ENCODE data around the gene RPL10A. TPM values are rescaled to one million over a fixed set of nuclear protein-coding genes. Genes with fewer than 3 reads are reported as not detected.
A peak's percentile ranks its signal among the peaks of the same experiment; 100 is the strongest.

RPL10A gene
- total and polyA plus RNA-seq, 4 experiments from 2014 or later, result 844 to 2,070 (median 1,531) TPM

DNA sequence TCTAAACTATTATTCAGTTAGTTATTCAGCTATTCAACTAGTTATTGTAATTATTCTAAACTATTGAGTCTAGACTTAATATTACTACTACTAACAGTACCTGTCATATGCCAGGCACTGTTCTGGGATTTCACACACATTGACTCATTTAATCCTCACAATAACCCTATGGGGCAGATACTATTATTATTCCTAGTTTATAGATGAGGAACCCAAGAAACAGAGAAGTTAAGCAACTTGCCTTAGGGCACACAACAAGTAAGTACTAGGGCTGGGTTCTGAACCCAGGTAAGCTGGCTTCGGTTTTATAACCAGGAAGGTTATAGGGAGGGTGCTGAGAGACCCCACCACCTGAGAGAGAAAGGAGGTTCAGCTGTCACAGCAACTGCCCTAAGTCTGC, 20.9 kb downstream of the RPL10A start:
- no peak overlapping the region for H3K27ac ChIP-seq (ENCODE audit: low read depth, low read length)
- no peaks in the 10 kb centered on the region for H3K27me3 ChIP-seq (ENCODE audit: insufficient read depth, low read length)
- H3K4me1 ChIP-seq (ENCODE audit: insufficient read depth, low read length), result no peaks in the 10 kb centered on the region
- no peaks in the 10 kb centered on the region for H3K36me3 ChIP-seq (ENCODE audit: insufficient read depth, low read length)
- Mint-ChIP-seq H3K4me3 (no peak overlapping the region), H3K4me1 (peaks cover 7 to 12% (median 10%) of the 10 kb centered on the region in 4 donors), H3K9me3 (no peaks in the 10 kb centered on the region), H3K27ac (no peak overlapping the region), H3K27me3 (no peaks in the 10 kb centered on the region), H3K36me3 (no peaks in the 10 kb centered on the region)
- no peak overlapping the region for H3K4me3 ChIP-seq (ENCODE audit: low read length in 2 of 2)
- CTCF ChIA-PET (ENCODE audit: partially characterized antibody), result no interaction called here
- intact Hi-C loops (cut with micrococcal nuclease), result no loop called here
- H3K9me3 ChIP-seq (ENCODE audit: control insufficient read depth in 1 of 2, low read length in 2 of 2), result no peaks in the 10 kb centered on the region
- no peak for DNase-seq
- POLR2A ChIA-PET (ENCODE audit: partially characterized antibody), result no interaction called here

DNA sequence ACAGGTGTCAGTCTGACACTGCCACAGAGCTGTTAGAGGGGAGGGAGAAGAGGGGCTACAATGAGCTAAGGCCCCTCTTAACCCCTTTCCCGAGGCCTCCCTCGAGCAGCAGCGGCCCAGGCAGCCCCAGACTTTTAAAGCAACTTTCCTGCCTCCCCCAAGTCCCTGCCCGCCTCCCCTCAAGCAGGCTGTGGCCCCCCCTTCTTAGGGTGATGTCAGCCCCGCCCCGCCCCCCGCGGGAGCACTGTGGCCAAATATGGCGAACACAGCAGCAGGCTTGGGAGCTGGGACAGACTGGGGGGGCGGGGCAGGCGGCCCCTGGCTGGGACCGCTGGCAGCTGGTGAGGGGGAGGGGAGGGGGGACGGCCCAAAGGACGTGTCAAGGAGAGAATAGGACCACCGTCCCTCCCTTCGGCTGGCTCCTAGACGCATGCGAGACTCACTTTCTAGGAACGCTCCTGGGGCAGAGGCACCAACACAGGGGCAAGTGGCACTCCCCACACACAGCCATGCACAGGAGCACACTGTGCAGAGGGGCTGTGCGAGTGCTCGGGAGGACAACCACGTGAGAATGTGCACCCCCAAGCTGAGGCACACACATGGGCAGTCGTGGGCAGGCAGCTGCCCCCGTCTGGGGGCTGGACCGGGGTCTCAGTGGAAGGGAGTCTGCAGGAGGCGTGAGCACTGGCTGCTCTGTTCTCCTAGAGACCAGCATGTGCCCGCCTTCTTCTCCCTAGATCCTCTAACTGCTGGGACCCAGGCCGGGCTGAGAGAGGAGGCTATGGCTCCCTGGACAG, 22.0 kb downstream of the RPL10A start:
- Histone ChIP-seq H3K27me3 (ENCODE audit: insufficient read depth, low read length) (no peaks in the 10 kb centered on the region), H3K36me3 (ENCODE audit: insufficient read depth, low read length) (no peaks in the 10 kb centered on the region), H3K27ac (ENCODE audit: low read depth, low read length) (no peak overlapping the region), H3K9me3 (ENCODE audit: control insufficient read depth in 1 of 2, low read length in 2 of 2) (no peaks in the 10 kb centered on the region), H3K4me1 (ENCODE audit: insufficient read depth, low read length) (no peaks in the 10 kb centered on the region), H3K4me3 (ENCODE audit: low read length in 2 of 2) (no peak overlapping the region)
- Mint-ChIP-seq H3K36me3 (no peaks in the 10 kb centered on the region), H3K9me3 (no peaks in the 10 kb centered on the region), H3K4me1 (peaks cover 10 to 18% (median 14%) of the 10 kb centered on the region in 4 donors), H3K27me3 (no peaks in the 10 kb centered on the region), H3K27ac (no peak overlapping the region), H3K4me3 (no peak overlapping the region)
- ChIA-PET POLR2A (ENCODE audit: partially characterized antibody) (no interaction called here), CTCF (ENCODE audit: partially characterized antibody) (no interaction called here)
- intact Hi-C loops (cut with micrococcal nuclease), result no loop called here
- DNase-seq, result no peak

DNA sequence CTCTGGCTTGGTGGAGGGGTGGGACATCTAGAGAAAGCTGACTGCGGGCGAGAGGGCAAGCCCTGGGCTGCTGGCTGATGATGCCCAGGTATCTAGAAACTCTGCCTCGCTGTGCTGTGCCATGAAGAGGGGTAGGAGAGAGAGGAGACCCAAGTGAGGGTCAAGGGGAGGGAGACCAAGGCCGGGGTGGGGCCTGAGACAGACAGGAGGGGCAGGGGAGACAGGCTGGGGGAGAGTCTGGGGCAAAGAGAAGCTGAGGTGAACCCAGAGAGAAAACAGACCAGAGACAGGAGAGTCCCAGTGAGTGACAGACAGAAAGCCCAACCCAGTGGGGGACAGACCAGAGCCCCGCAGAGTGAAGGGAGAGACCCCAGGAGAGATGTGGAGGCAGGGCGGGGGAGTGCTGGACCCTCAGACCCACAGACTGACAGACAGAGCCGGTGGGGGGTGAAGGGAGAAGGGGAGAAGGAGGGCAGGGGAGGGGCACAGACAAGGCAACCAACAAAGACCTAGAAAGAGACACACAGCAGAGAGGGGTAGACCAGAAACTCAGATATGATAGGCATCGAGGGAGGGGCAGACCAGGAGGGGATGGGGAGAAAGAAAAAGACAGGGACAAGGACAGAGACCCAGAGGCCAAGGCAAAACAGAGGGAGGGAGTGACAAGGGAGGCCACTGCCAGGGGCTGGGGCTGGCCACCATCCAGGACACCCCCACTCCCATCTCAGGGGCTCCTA, 22.8 kb downstream of the RPL10A start:
- ChIA-PET CTCF (ENCODE audit: partially characterized antibody) (no interaction called here), POLR2A (ENCODE audit: partially characterized antibody) (interaction anchor here (0.6 to 1.1 kb wide), 2 partner anchors 18 to 22 kb away, joined by 3 read pairs; no protein-coding TSS in a partner anchor)
- no peak overlapping the region for H3K4me3 ChIP-seq (ENCODE audit: low read length in 2 of 2)
- peaks cover 10 to 25% (median 14%) of the 10 kb centered on the region in 4 donors for H3K4me1 Mint-ChIP-seq
- no peaks in the 10 kb centered on the region for H3K4me1 ChIP-seq (ENCODE audit: insufficient read depth, low read length)
- H3K36me3 ChIP-seq (ENCODE audit: insufficient read depth, low read length), result no peaks in the 10 kb centered on the region
- no peaks in the 10 kb centered on the region for H3K27me3 Mint-ChIP-seq
- no peak overlapping the region for H3K27ac ChIP-seq (ENCODE audit: low read depth, low read length)
- H3K4me3 Mint-ChIP-seq, result no peak overlapping the region
- intact Hi-C loops (cut with micrococcal nuclease), result no loop called here
- peak overlapping the region in 2 of 7 donors; percentile 13 to 53 for H3K27ac Mint-ChIP-seq
- H3K9me3 ChIP-seq (ENCODE audit: control insufficient read depth in 1 of 2, low read length in 2 of 2), result no peaks in the 10 kb centered on the region
- H3K27me3 ChIP-seq (ENCODE audit: insufficient read depth, low read length), result no peaks in the 10 kb centered on the region
- no peak for DNase-seq
- no peaks in the 10 kb centered on the region for H3K36me3 Mint-ChIP-seq
- H3K9me3 Mint-ChIP-seq, result no peaks in the 10 kb centered on the region

DNA sequence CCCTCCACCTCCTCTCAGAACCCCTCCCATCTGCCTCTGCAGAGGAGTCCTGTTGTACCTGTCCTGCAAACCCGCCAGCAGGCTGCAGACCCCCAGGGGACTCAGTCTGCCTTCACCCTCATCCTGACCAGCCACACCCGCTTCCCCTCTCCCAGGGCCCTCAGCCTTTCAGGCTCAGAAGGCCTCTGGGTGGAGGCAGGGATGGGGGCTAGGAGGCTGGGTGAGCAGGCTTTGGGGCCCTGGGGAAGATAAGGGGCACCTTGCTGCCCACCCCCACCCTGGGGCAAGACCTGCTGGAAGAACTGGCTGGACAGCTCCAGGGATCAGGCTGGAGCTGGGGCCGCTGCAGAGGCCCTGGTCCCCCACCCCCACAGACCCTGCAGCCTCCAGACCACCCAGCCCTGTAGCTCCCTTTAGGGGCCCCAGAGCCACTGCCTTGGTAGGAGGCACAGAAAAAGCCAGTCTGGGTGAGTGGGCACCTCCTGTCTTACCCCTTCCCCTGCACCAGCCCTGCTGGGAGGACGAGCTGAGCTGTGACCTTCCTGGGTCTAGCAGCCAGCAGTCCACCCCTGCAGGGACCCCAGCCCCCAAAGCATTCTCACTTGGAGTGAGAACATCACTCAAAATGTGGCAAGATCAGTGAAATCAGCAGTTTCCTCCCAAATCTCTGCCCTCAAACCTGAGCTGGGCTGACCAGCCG, 23.5 kb downstream of the RPL10A start:
- H3K9me3 ChIP-seq (ENCODE audit: control insufficient read depth in 1 of 2, low read length in 2 of 2), result no peaks in the 10 kb centered on the region
- H3K36me3 ChIP-seq (ENCODE audit: insufficient read depth, low read length), result no peaks in the 10 kb centered on the region
- CTCF ChIA-PET (ENCODE audit: partially characterized antibody), result no interaction called here
- H3K27me3 Mint-ChIP-seq, result no peaks in the 10 kb centered on the region
- H3K27me3 ChIP-seq (ENCODE audit: insufficient read depth, low read length), result no peaks in the 10 kb centered on the region
- intact Hi-C loops (cut with micrococcal nuclease), result no loop called here
- DNase-seq, result no peak
- H3K4me3 Mint-ChIP-seq, result no peak overlapping the region
- H3K4me3 ChIP-seq (ENCODE audit: low read length in 2 of 2), result no peak overlapping the region
- POLR2A ChIA-PET (ENCODE audit: partially characterized antibody), result interaction anchor here (0.6 to 1.1 kb wide), 2 partner anchors 18 to 22 kb away, joined by 3 read pairs; no protein-coding TSS in a partner anchor
- H3K27ac ChIP-seq (ENCODE audit: low read depth, low read length), result no peak overlapping the region
- H3K27ac Mint-ChIP-seq, result no peak overlapping the region
- H3K4me1 ChIP-seq (ENCODE audit: insufficient read depth, low read length), result no peaks in the 10 kb centered on the region
- no peaks in the 10 kb centered on the region for H3K9me3 Mint-ChIP-seq
- peaks cover 10 to 25% (median 14%) of the 10 kb centered on the region in 4 donors for H3K4me1 Mint-ChIP-seq
- no peaks in the 10 kb centered on the region for H3K36me3 Mint-ChIP-seq

DNA sequence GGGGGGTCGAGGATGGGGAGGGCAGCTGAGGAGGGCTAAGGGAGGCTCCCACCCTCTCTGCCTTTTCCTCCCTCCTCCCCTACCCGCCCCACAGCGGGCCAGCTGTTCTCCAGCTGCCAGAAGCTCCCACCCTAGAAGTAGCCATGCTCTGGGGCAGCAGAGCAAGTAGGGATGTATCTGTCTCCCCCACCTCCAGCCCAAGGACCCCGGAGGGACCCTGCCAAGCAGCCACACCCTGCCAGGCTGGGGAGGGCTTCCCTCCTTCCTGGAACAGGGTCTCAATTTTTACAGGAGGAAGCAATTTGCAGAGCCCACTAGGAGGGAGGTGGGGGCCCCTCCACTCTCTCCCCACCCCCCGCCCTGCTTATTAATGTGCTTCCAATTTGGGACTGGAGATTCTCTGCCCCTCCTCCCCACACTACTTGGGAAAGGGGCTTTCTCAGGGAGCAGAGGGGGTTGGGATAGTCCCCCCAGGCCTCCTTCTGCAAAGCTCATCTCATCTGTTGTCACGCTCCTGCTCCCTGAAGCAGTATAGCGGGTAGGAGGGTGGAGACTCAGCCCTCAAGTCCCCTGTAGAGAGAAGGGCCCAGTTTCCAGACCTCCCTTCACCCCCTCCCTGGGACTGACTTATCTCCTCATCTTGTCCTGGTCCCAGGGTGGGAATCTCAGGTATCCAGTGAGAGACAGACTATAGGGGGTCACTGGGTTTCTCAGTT, 24.2 kb downstream of the RPL10A start:
- H3K9me3 ChIP-seq (ENCODE audit: control insufficient read depth in 1 of 2, low read length in 2 of 2), result no peaks in the 10 kb centered on the region
- H3K4me1 Mint-ChIP-seq, result peaks cover 10 to 25% (median 14%) of the 10 kb centered on the region in 4 donors
- intact Hi-C loops (cut with micrococcal nuclease), result no loop called here
- H3K27ac ChIP-seq (ENCODE audit: low read depth, low read length), result no peak overlapping the region
- H3K27me3 ChIP-seq (ENCODE audit: insufficient read depth, low read length), result no peaks in the 10 kb centered on the region
- H3K36me3 ChIP-seq (ENCODE audit: insufficient read depth, low read length), result no peaks in the 10 kb centered on the region
- peak overlapping the region in 1 of 7 donors; percentile 10 for H3K27ac Mint-ChIP-seq
- no peaks in the 10 kb centered on the region for H3K27me3 Mint-ChIP-seq
- ChIA-PET CTCF (ENCODE audit: partially characterized antibody) (no interaction called here), POLR2A (ENCODE audit: partially characterized antibody) (interaction anchor here (1.1 kb wide), 1 partner anchor 19 kb away, joined by 3 read pairs; no protein-coding TSS in a partner anchor)
- H3K36me3 Mint-ChIP-seq, result no peaks in the 10 kb centered on the region
- no peak overlapping the region for H3K4me3 Mint-ChIP-seq
- no peaks in the 10 kb centered on the region for H3K4me1 ChIP-seq (ENCODE audit: insufficient read depth, low read length)
- no peak overlapping the region for H3K4me3 ChIP-seq (ENCODE audit: low read length in 2 of 2)
- H3K9me3 Mint-ChIP-seq, result no peaks in the 10 kb centered on the region
- DNase-seq, result no peak

DNA sequence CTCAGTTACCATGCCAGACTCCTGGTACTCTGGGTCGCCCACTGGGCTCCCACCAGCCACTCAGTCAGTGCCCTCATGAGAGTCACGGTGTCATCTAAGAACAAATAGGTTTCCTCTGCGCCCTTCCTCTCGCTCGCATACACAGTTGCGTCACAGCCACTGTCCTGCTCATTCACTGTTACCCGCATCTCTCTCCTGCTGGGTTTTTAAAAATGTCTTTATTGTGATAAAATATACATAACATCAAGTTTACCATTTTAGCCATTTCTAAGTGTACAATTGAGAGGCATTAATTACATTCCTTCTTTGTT, 24.7 kb downstream of the RPL10A start:
- DNase-seq, result no peak

More for the DNA sequence above, 24.7 kb downstream of the RPL10A start:
- Mint-ChIP-seq H3K9me3 (no peaks in the 10 kb centered on the region), H3K27me3 (no peaks in the 10 kb centered on the region), H3K4me3 (no peak overlapping the region), H3K27ac (peak overlapping the region in 2 of 7 donors; percentile 10 to 60), H3K4me1 (peaks cover 8 to 27% (median 12%) of the 10 kb centered on the region in 4 donors), H3K36me3 (no peaks in the 10 kb centered on the region)
- Histone ChIP-seq H3K27me3 (ENCODE audit: insufficient read depth, low read length) (no peaks in the 10 kb centered on the region), H3K9me3 (ENCODE audit: control insufficient read depth in 1 of 2, low read length in 2 of 2) (no peaks in the 10 kb centered on the region), H3K36me3 (ENCODE audit: insufficient read depth, low read length) (no peaks in the 10 kb centered on the region), H3K4me1 (ENCODE audit: insufficient read depth, low read length) (peaks cover 2% of the 10 kb centered on the region), H3K4me3 (ENCODE audit: low read length in 2 of 2) (no peak overlapping the region), H3K27ac (ENCODE audit: low read depth, low read length) (no peak overlapping the region)
- ChIA-PET CTCF (ENCODE audit: partially characterized antibody) (no interaction called here), POLR2A (ENCODE audit: partially characterized antibody) (no interaction called here)
- intact Hi-C loops (cut with micrococcal nuclease), result no loop called here
